Chondrocyte (in vitro differentiated cells): ENCODE results near the gene STUM. TPM values are rescaled to one million over a fixed set of nuclear protein-coding genes. Genes with fewer than 3 reads are reported as not detected.

Experiments used
- DNase-seq: peaks from one replicate; pipeline ENCODE4 v3.0.0; 2021; ENCODE audit warnings: mixed read lengths, low spot score
- H3K27ac Mint-ChIP-seq: one replicate; pipeline ENCODE4 v1.8.0; 2021; ENCODE audit warnings: mild to moderate bottlenecking, moderate library complexity, mixed read lengths; ENCODE audit not compliant: unreplicated experiment
- H3K27me3 Mint-ChIP-seq: 2 replicates; pipeline ENCODE4 v1.8.0; 2021; ENCODE audit warnings: low read depth, mixed read lengths
- H3K36me3 Mint-ChIP-seq: 2 replicates; pipeline ENCODE4 v1.8.0; 2021; ENCODE audit warnings: low read depth, mixed read lengths
- H3K4me1 Mint-ChIP-seq: 2 replicates; pipeline ENCODE4 v1.8.0; 2021; ENCODE audit warnings: low read depth, mild to moderate bottlenecking, mixed read lengths
- H3K4me3 Mint-ChIP-seq: one replicate; pipeline ENCODE4 v1.8.0; 2021; ENCODE audit warnings: mild to moderate bottlenecking, moderate library complexity, mixed read lengths; ENCODE audit not compliant: unreplicated experiment
- H3K9me3 Mint-ChIP-seq: 2 replicates; pipeline ENCODE4 v1.8.0; 2021; ENCODE audit warnings: low read depth, mixed read lengths
- CTCF ChIP-seq: fragments of 200-600 bp; sonication (generic); IDR thresholded peaks from 2 replicates; pipeline ENCODE4 v1.5.0; 2021; ENCODE audit warnings: antibody characterized with exemption, mild to moderate bottlenecking, moderate library complexity
- total RNA-seq: library from RNA; stranded (reverse); gene quantifications from 3 replicates; pipeline ENCODE4 v1.2.1, GENCODE V29; 2021

STUM gene
- total RNA-seq, 1 donor from 2014 or later = 0.27 TPM

GRCh38 chr1:226630592-226630991 lies 82.0 kb downstream of the STUM start:
- no peak for DNase-seq
- no peak for TF ChIP-seq CTCF
- Mint-ChIP-seq H3K27me3 (no peaks in the 10 kb centered on the region), H3K27ac (no peak overlapping the region), H3K4me1 (peaks cover 9% of the 10 kb centered on the region), H3K9me3 (no peaks in the 10 kb centered on the region), H3K36me3 (no peaks in the 10 kb centered on the region), H3K4me3 (no peak overlapping the region)

GRCh38 chr1:226631229-226632000 lies 82.9 kb downstream of the STUM start:
- H3K4me1 Mint-ChIP-seq = peaks cover 6% of the 10 kb centered on the region
- no peaks in the 10 kb centered on the region for H3K36me3 Mint-ChIP-seq
- no peak overlapping the region for H3K4me3 Mint-ChIP-seq
- no peak for TF ChIP-seq CTCF
- H3K9me3 Mint-ChIP-seq = no peaks in the 10 kb centered on the region
- H3K27me3 Mint-ChIP-seq = no peaks in the 10 kb centered on the region
- H3K27ac Mint-ChIP-seq = no peak overlapping the region
- peak; percentile 34 for DNase-seq

- no peaks in the 10 kb centered on the region for H3K4me1 Mint-ChIP-seq
- H3K4me3 Mint-ChIP-seq = no peak overlapping the region
- peak; percentile 42 for DNase-seq
- no peaks in the 10 kb centered on the region for H3K27me3 Mint-ChIP-seq
- no peaks in the 10 kb centered on the region for H3K9me3 Mint-ChIP-seq
- TF ChIP-seq CTCF = no peak
- peaks cover 3% of the 10 kb centered on the region for H3K36me3 Mint-ChIP-seq
- H3K27ac Mint-ChIP-seq = no peak overlapping the region
These were observed 83.8 kb downstream of the STUM start for GRCh38 chr1:226632169-226632879.

- Mint-ChIP-seq H3K9me3 (no peaks in the 10 kb centered on the region), H3K27me3 (no peaks in the 10 kb centered on the region)
These were observed 84.4 kb downstream of the STUM start for GRCh38 chr1:226632922-226633351.

More at GRCh38 chr1:226632922-226633351, 84.4 kb downstream of the STUM start:
- peaks cover 3% of the 10 kb centered on the region for H3K36me3 Mint-ChIP-seq
- H3K27ac Mint-ChIP-seq = no peak overlapping the region
- DNase-seq = peak; percentile 56
- H3K4me1 Mint-ChIP-seq = no peaks in the 10 kb centered on the region
- TF ChIP-seq CTCF = no peak
- H3K4me3 Mint-ChIP-seq = no peak overlapping the region
